Rectal smooth muscle tissue (tissue), 1 donor: ENCODE data around the gene UST.
A peak's percentile ranks its signal among the peaks of the same experiment; 100 is the strongest.
"Not testable (repeated sequence)": the region's sequence is repeated elsewhere in the genome, so short reads cannot be mapped to it uniquely, and the experiment has no call there.

Experiments
- H3K27ac ChIP-seq: one replicate; pipeline ENCODE4 v1.7.0; 2013; ENCODE audit warnings: low read depth, low read length, inconsistent platforms
- H3K27me3 ChIP-seq: one replicate; pipeline ENCODE4 v1.7.0; 2013; ENCODE audit warnings: low read length; ENCODE audit not compliant: control insufficient read depth, insufficient read depth
- H3K36me3 ChIP-seq: one replicate; pipeline ENCODE4 v1.7.0; 2013; ENCODE audit warnings: low read length; ENCODE audit not compliant: control insufficient read depth, insufficient read depth
- H3K4me1 ChIP-seq: one replicate; pipeline ENCODE4 v1.7.0; 2013; ENCODE audit warnings: low read length; ENCODE audit not compliant: control insufficient read depth, insufficient read depth
- H3K4me3 ChIP-seq: one replicate; pipeline ENCODE4 v1.7.0; 2013; ENCODE audit warnings: low read length
- H3K9ac ChIP-seq: one replicate; pipeline ENCODE4 v1.7.0; 2013; ENCODE audit warnings: low read length

The UST gene

GRCh38 chr6:148855744-148856143 lies 108.9 kb downstream of the UST start:
- peaks cover 4% of the 10 kb centered on the region for H3K4me1 ChIP-seq
- no peaks in the 10 kb centered on the region for H3K36me3 ChIP-seq
- no peak overlapping the region for H3K27ac ChIP-seq

GRCh38 chr6:148857798-148858390 lies 111.1 kb downstream of the UST start:
- no peaks in the 10 kb centered on the region for H3K36me3 ChIP-seq
- H3K9ac ChIP-seq: no peak overlapping the region
- H3K27ac ChIP-seq: no peak overlapping the region
- H3K4me3 ChIP-seq: no peak overlapping the region
- H3K4me1 ChIP-seq: peaks cover 4% of the 10 kb centered on the region
- H3K27me3 ChIP-seq: no peaks in the 10 kb centered on the region

More at GRCh38 chr6:148855744-148856143, 108.9 kb downstream of the UST start:
- Histone ChIP-seq H3K9ac (no peak overlapping the region), H3K27me3 (no peaks in the 10 kb centered on the region), H3K4me3 (no peak overlapping the region)

GRCh38 chr6:148864132-148864531 lies 117.3 kb downstream of the UST start:
- not testable (repeated sequence) for H3K4me3 ChIP-seq, H3K9ac ChIP-seq, H3K27ac ChIP-seq, H3K36me3 ChIP-seq, H3K4me1 ChIP-seq, H3K27me3 ChIP-seq

GRCh38 chr6:148864941-148865340 lies 118.1 kb downstream of the UST start:
- Histone ChIP-seq H3K36me3 (no peaks in the 10 kb centered on the region), H3K4me3 (no peak overlapping the region), H3K27ac (no peak overlapping the region), H3K27me3 (no peaks in the 10 kb centered on the region), H3K9ac (no peak overlapping the region), H3K4me1 (peaks cover 7% of the 10 kb centered on the region)

GRCh38 chr6:148866657-148867268 lies 119.9 kb downstream of the UST start:
- no peaks in the 10 kb centered on the region for H3K27me3 ChIP-seq
- H3K4me1 ChIP-seq: peaks cover 7% of the 10 kb centered on the region
- no peaks in the 10 kb centered on the region for H3K36me3 ChIP-seq
- no peak overlapping the region for H3K9ac ChIP-seq
- no peak overlapping the region for H3K27ac ChIP-seq
- no peak overlapping the region for H3K4me3 ChIP-seq

- Histone ChIP-seq H3K9ac (no peak overlapping the region), H3K4me3 (no peak overlapping the region), H3K27ac (peak overlapping the region; percentile 1), H3K4me1 (peaks cover 7% of the 10 kb centered on the region), H3K36me3 (no peaks in the 10 kb centered on the region), H3K27me3 (no peaks in the 10 kb centered on the region)
Observed at GRCh38 chr6:148867862-148868261, 121.0 kb downstream of the UST start.

GRCh38 chr6:148868314-148868713 lies 121.5 kb downstream of the UST start:
- Histone ChIP-seq H3K4me3 (no peak overlapping the region), H3K36me3 (no peaks in the 10 kb centered on the region), H3K27me3 (no peaks in the 10 kb centered on the region), H3K9ac (no peak overlapping the region), H3K27ac (peak overlapping the region; percentile 10), H3K4me1 (peaks cover 7% of the 10 kb centered on the region)

- H3K27ac ChIP-seq: peak overlapping the region; percentile 10
- no peak overlapping the region for H3K9ac ChIP-seq
Observed at GRCh38 chr6:148868901-148869300, 122.1 kb downstream of the UST start.

GRCh38 chr6:148869585-148869984 lies 122.8 kb downstream of the UST start:
- no peak overlapping the region for H3K4me3 ChIP-seq
- no peaks in the 10 kb centered on the region for H3K36me3 ChIP-seq
- H3K4me1 ChIP-seq: peaks cover 7% of the 10 kb centered on the region
- no peaks in the 10 kb centered on the region for H3K27me3 ChIP-seq
- H3K9ac ChIP-seq: no peak overlapping the region
- H3K27ac ChIP-seq: no peak overlapping the region

More at GRCh38 chr6:148868901-148869300, 122.1 kb downstream of the UST start:
- Histone ChIP-seq H3K4me3 (no peak overlapping the region), H3K36me3 (no peaks in the 10 kb centered on the region), H3K27me3 (no peaks in the 10 kb centered on the region), H3K4me1 (peaks cover 7% of the 10 kb centered on the region)

GRCh38 chr6:148873154-148873553 lies 126.3 kb downstream of the UST start:
- no peak overlapping the region for H3K9ac ChIP-seq
- peaks cover 3% of the 10 kb centered on the region for H3K4me1 ChIP-seq
- no peaks in the 10 kb centered on the region for H3K36me3 ChIP-seq
- H3K27me3 ChIP-seq: no peaks in the 10 kb centered on the region
- H3K4me3 ChIP-seq: no peak overlapping the region
- H3K27ac ChIP-seq: no peak overlapping the region

GRCh38 chr6:148873868-148874267 lies 127.0 kb downstream of the UST start:
- Histone ChIP-seq H3K4me3 (no peak overlapping the region), H3K36me3 (no peaks in the 10 kb centered on the region), H3K9ac (no peak overlapping the region), H3K4me1 (no peaks in the 10 kb centered on the region), H3K27me3 (no peaks in the 10 kb centered on the region), H3K27ac (no peak overlapping the region)

- Histone ChIP-seq H3K9ac (no peak overlapping the region), H3K4me3 (no peak overlapping the region), H3K4me1 (no peaks in the 10 kb centered on the region), H3K27me3 (no peaks in the 10 kb centered on the region), H3K27ac (no peak overlapping the region), H3K36me3 (no peaks in the 10 kb centered on the region)
Observed at GRCh38 chr6:148874698-148875293, 128.0 kb downstream of the UST start.

- Histone ChIP-seq H3K4me1 (no peaks in the 10 kb centered on the region), H3K36me3 (no peaks in the 10 kb centered on the region), H3K9ac (no peak overlapping the region), H3K4me3 (no peak overlapping the region), H3K27me3 (no peaks in the 10 kb centered on the region), H3K27ac (no peak overlapping the region)
Observed at GRCh38 chr6:148878683-148879082, 131.9 kb downstream of the UST start.
